Endothelial cell of umbilical vein (primary cell): Measurements from ENCODE around the gene TCEANC. TPM values are rescaled to one million over a fixed set of nuclear protein-coding genes. Genes with fewer than 3 reads are reported as not detected.

Source experiments
- BruUV-seq: library from RNA; stranded (reverse); fragments of 400-500 nt; replicated peaks from 2 replicates; lab custom pipeline; 2021; lab: Mats Ljungman, UMichigan
- CTCF ChIA-PET: fragments of 300-600, 350-600 bp; sonication (Branson Sonifier 250); formaldehyde crosslinking; loops from one replicate; lab custom pipeline; 2021; ENCODE audit warnings: antibody characterized with exemption, inconsistent platforms; lab: Charles Lee
- POLR2A ChIA-PET: fragments of 300-600, 350-600 bp; sonication (Branson Sonifier 250); formaldehyde crosslinking; loops from one replicate; lab custom pipeline; 2021; ENCODE audit warnings: antibody characterized with exemption, inconsistent platforms; lab: Charles Lee
- DNase-seq: peaks from one replicate; pipeline ENCODE4 v3.0.0-alpha.2; 2011; ENCODE audit warnings: low read depth, low spot score
- FAIRE-seq: peaks from 2 replicates; lab custom pipeline; 2011; peaks lifted over from hg19 to GRCh38; lab: Jason Lieb, UNC
- H2AFZ ChIP-seq: 2 replicates; pipeline ENCODE4 v1.6.0; 2012; ENCODE audit warnings: low read depth, low read length, control low read depth, inconsistent platforms
- H3K27ac ChIP-seq: 2 replicates; pipeline ENCODE4 v1.5.1; 2011; ENCODE audit warnings: low read depth, mild to moderate bottlenecking, control low read depth, low read length, moderate library complexity; ENCODE audit not compliant: insufficient read depth
- H3K27me3 ChIP-seq, 2 experiments: 2 replicates each; pipeline versions ENCODE4 v1.6.0 to v1.6.1; 2011; ENCODE audit warnings: low read length in 2 of 2, mixed read lengths in 1 of 2; ENCODE audit not compliant: control insufficient read depth in 2 of 2, insufficient read depth in 2 of 2
- H3K36me3 ChIP-seq, 2 experiments: 2 replicates in 1 of 2; 3 replicates in 1 of 2; pipeline ENCODE4 v1.5.1; 2011; ENCODE audit warnings: low read length in 2 of 2, mild to moderate bottlenecking in 1 of 2, moderate library complexity in 1 of 2; ENCODE audit not compliant: control insufficient read depth in 2 of 2, insufficient read depth in 2 of 2; ENCODE audit errors: extremely low read depth in 1 of 2
- H3K4me1 ChIP-seq: 3 replicates; pipeline ENCODE4 v1.5.1; 2011; ENCODE audit warnings: mild to moderate bottlenecking, low read length; ENCODE audit not compliant: control insufficient read depth, insufficient read depth; ENCODE audit errors: extremely low read depth
- H3K4me2 ChIP-seq: 2 replicates; pipeline ENCODE4 v1.6.1; 2011; ENCODE audit warnings: low read length, control low read depth, mixed read lengths; ENCODE audit not compliant: insufficient read depth
- H3K4me3 ChIP-seq, 3 experiments: fragments of 200-600 bp in 1 of 3; sonication (generic), shearing (Covaris generic) in 1 of 3; replicated peaks in 1 of 3; 2 replicates each; pipeline ENCODE4 v1.5.1; 2011 to 2016; ENCODE audit warnings: control low read depth in 3 of 3, low read length in 3 of 3, mild to moderate bottlenecking in 2 of 3, inconsistent platforms in 1 of 3, low read depth in 1 of 3, moderate library complexity in 1 of 3; ENCODE audit not compliant: insufficient read depth in 1 of 3
- H3K79me2 ChIP-seq: 2 replicates; pipeline ENCODE4 v1.6.0; 2012; ENCODE audit warnings: low read length, inconsistent platforms; ENCODE audit not compliant: control insufficient read depth, insufficient read depth
- H3K9ac ChIP-seq: replicated peaks from 2 replicates; pipeline ENCODE3; 2011; ENCODE audit warnings: low read length, control low read depth; ENCODE audit not compliant: insufficient read depth; ENCODE audit errors: extremely low read depth
- H3K9me1 ChIP-seq: replicated peaks from 3 replicates; pipeline ENCODE4 v1.6.0; 2011; ENCODE audit warnings: mild to moderate bottlenecking, low read length; ENCODE audit not compliant: control insufficient read depth, insufficient read depth; ENCODE audit errors: extremely low read depth
- H3K9me3 ChIP-seq: replicated peaks from 2 replicates; pipeline ENCODE4 v1.5.1; 2012; ENCODE audit warnings: low read length, inconsistent platforms; ENCODE audit not compliant: control insufficient read depth, insufficient read depth
- H4K20me1 ChIP-seq: replicated peaks from 2 replicates; pipeline ENCODE3; 2011; ENCODE audit warnings: mild to moderate bottlenecking, low read length; ENCODE audit not compliant: control insufficient read depth, insufficient read depth; ENCODE audit errors: extremely low read depth
- EZH2 ChIP-seq: IDR thresholded peaks from 2 replicates; pipeline ENCODE4 v1.6.1; 2012; ENCODE audit warnings: borderline replicate concordance, low read depth, mild to moderate bottlenecking, moderate library complexity, low read length, inconsistent platforms; ENCODE audit not compliant: severe bottlenecking
- FOS ChIP-seq: IDR thresholded peaks from 2 replicates; pipeline ENCODE4 v1.6.1; 2011; ENCODE audit warnings: mild to moderate bottlenecking, low read length, moderate library complexity, borderline replicate concordance; ENCODE audit not compliant: insufficient read depth
- MAX ChIP-seq: IDR thresholded peaks from 2 replicates; pipeline ENCODE4 v1.6.1; 2011; ENCODE audit not compliant: insufficient read depth, insufficient read length
- MYC ChIP-seq: IDR thresholded peaks from one replicate; pipeline ENCODE4 v1.6.1; 2011; ENCODE audit warnings: mild to moderate bottlenecking, low read depth, low read length
- POLR2A ChIP-seq: IDR thresholded peaks from 2 replicates; pipeline ENCODE4 v1.6.1; 2012; ENCODE audit warnings: low read depth, mild to moderate bottlenecking, control low read depth, low read length
- POLR2AphosphoS5 ChIP-seq: IDR thresholded peaks from 2 replicates; pipeline ENCODE4 v1.6.1; 2012; ENCODE audit warnings: low read depth, mild to moderate bottlenecking, control low read depth, low read length, moderate library complexity; ENCODE audit not compliant: insufficient read depth
- dilution Hi-C: fragments of 300-500 bp; cut with MboI; formaldehyde crosslinking; loops from one replicate; pipeline ENCODE4 v1.15.0; 2019; ENCODE audit warnings: low sequenced_read_pairs; ENCODE audit not compliant: extremely low pct_ligation_motif_present
- intact Hi-C: fragments of 100-400 bp; cut with micrococcal nuclease; formaldehyde crosslinking; loops from one replicate; pipeline ENCODE4 v1.10.0; 2022
- polyA plus RNA-seq, 4 experiments: library from polyadenylated mRNA; depleted of rRNA in 3 of 4; stranded (reverse) in 3 of 4; unstranded in 1 of 4; fragments of >200 nt; gene quantifications; 2 replicates each; pipeline versions ENCODE4 v1.2.1 to v1.2.3, GENCODE V29; 2011 to 2012; ENCODE audit warnings: missing spikeins in 1 of 4
- total RNA-seq: library from RNA; stranded (reverse); gene quantifications from 2 replicates; pipeline ENCODE4 v1.2.3, GENCODE V29; 2021

TCEANC gene
- total and polyA plus RNA-seq, 2 donors (not counting 3 experiments of a cell fraction or from before 2014, with no cell fraction given): 0.32 to 0.75 TPM

DNA sequence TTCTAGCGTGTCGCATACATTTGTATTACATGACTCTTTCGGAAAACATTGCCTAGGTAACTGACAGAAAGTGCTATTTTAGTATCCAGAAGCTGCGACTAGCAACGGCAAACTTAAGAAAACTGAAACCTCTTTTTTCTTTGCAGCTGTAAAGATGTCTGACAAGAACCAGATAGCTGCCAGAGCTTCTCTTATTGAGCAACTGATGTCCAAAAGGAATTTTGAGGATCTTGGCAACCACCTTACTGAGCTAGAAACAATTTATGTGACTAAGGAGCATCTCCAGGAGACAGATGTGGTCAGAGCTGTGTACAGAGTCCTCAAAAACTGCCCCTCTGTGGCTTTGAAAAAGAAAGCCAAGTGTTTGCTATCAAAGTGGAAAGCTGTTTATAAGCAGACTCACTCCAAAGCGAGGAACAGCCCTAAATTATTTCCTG is 9.4 kb downstream of the TCEANC start:
- Histone ChIP-seq H3K4me1 (no peaks in the 10 kb centered on the region), H3K79me2 (no peaks in the 10 kb centered on the region), H3K36me3 (no peaks in the 10 kb centered on the region), H3K9me3 (no peaks in the 10 kb centered on the region), H3K27me3 (no peaks in the 10 kb centered on the region), H4K20me1 (no peaks in the 10 kb centered on the region), H3K4me2 (no peak overlapping the region), H3K27ac (no peak overlapping the region), H3K4me3 (no peak overlapping the region), H2AFZ (no peak overlapping the region), H3K9me1 (no peaks in the 10 kb centered on the region), H3K9ac (no peak overlapping the region)
- dilution Hi-C loops: no loop called here
- TF ChIP-seq MAX (no peak), POLR2AphosphoS5 (no peak), MYC (no peak)
- ChIA-PET CTCF (no interaction called here), POLR2A (no interaction called here)
- FAIRE-seq (no peak), DNase-seq (no peak)
- BruUV-seq: no TSS peak
- intact Hi-C loops: no loop called here

- Histone ChIP-seq H3K36me3 (no peaks in the 10 kb centered on the region), H3K4me3 (no peak overlapping the region), H3K79me2 (no peaks in the 10 kb centered on the region), H2AFZ (no peak overlapping the region), H4K20me1 (no peaks in the 10 kb centered on the region), H3K27me3 (no peaks in the 10 kb centered on the region), H3K4me1 (no peaks in the 10 kb centered on the region), H3K27ac (no peak overlapping the region), H3K9me1 (no peaks in the 10 kb centered on the region), H3K9ac (no peak overlapping the region), H3K4me2 (no peak overlapping the region), H3K9me3 (no peaks in the 10 kb centered on the region)
- intact Hi-C loops (no loop called here), dilution Hi-C loops (no loop called here)
- ChIA-PET CTCF (no interaction called here), POLR2A (no interaction called here)
- no peak for TF ChIP-seq POLR2AphosphoS5
- no peak for TF ChIP-seq MYC
- no peak for TF ChIP-seq FOS
- no peak for TF ChIP-seq POLR2A
- no peak for TF ChIP-seq MAX
- TF ChIP-seq EZH2: no peak
- no peak for FAIRE-seq
- no TSS peak for BruUV-seq
- no peak for DNase-seq
Measured at GRCh38 chrX:13664020-13664419, 11.1 kb downstream of the TCEANC start.
